HG03432 (cell line): ENCODE data around the gene CNTN4.

Experiments used
- ATAC-seq: cut with Tn5 transposase; IDR thresholded peaks from one replicate; pipeline ENCODE4 v1.9.1; 2021; ENCODE audit warnings: mild to moderate bottlenecking, moderate library complexity; ENCODE audit not compliant: unreplicated experiment

CNTN4 gene

GRCh38 chr3:2377281-2377680 lies 278.6 kb downstream of the CNTN4 start:
- ATAC-seq: no peak

GRCh38 chr3:2390926-2391532 lies 292.4 kb downstream of the CNTN4 start:
- ATAC-seq: no peak

GRCh38 chr3:2391896-2392295 lies 293.2 kb downstream of the CNTN4 start:
- ATAC-seq: no peak

GRCh38 chr3:2392981-2393380 lies 294.3 kb downstream of the CNTN4 start:
- ATAC-seq: no peak

GRCh38 chr3:2415083-2415482 lies 316.4 kb downstream of the CNTN4 start:
- ATAC-seq: no peak

GRCh38 chr3:2420919-2421318 lies 322.3 kb downstream of the CNTN4 start:
- no peak for ATAC-seq

GRCh38 chr3:2423143-2423542 lies 324.5 kb downstream of the CNTN4 start:
- no peak for ATAC-seq

- no peak for ATAC-seq
Measured at GRCh38 chr3:2441558-2441957, 342.9 kb downstream of the CNTN4 start.

GRCh38 chr3:2446146-2446545 lies 347.5 kb downstream of the CNTN4 start:
- ATAC-seq: no peak

GRCh38 chr3:2452249-2452648 lies 353.6 kb downstream of the CNTN4 start:
- ATAC-seq: no peak

- no peak for ATAC-seq
Measured at GRCh38 chr3:2454865-2455264, 356.2 kb downstream of the CNTN4 start.

- ATAC-seq: no peak
Measured at GRCh38 chr3:2456788-2457187, 358.1 kb downstream of the CNTN4 start.

- ATAC-seq: no peak
Measured at GRCh38 chr3:2458816-2459215, 360.1 kb downstream of the CNTN4 start.

- ATAC-seq: no peak
Measured at GRCh38 chr3:2465842-2466241, 367.2 kb downstream of the CNTN4 start.

- no peak for ATAC-seq
Measured at GRCh38 chr3:2468816-2469215, 370.1 kb downstream of the CNTN4 start.

- ATAC-seq: no peak
Measured at GRCh38 chr3:2476996-2477395, 378.3 kb downstream of the CNTN4 start.

- no peak for ATAC-seq
Measured at GRCh38 chr3:2477620-2478019, 379.0 kb downstream of the CNTN4 start.

GRCh38 chr3:2484162-2485026 lies 385.7 kb downstream of the CNTN4 start:
- ATAC-seq: no peak

- ATAC-seq: no peak
Measured at GRCh38 chr3:2485027-2485375, 386.3 kb downstream of the CNTN4 start.

GRCh38 chr3:2495746-2496145 lies 397.1 kb downstream of the CNTN4 start:
- no peak for ATAC-seq

GRCh38 chr3:2504912-2505311 lies 406.2 kb downstream of the CNTN4 start:
- no peak for ATAC-seq

GRCh38 chr3:2506776-2507175 lies 408.1 kb downstream of the CNTN4 start:
- no peak for ATAC-seq
